SU-DHL-6 (cell line): ENCODE measurements around the gene EPB41.
"Not testable (repeated sequence)": the region's sequence is repeated elsewhere in the genome, so short reads cannot be mapped to it uniquely, and the experiment has no call there.

Experiments used
- H2AFZ ChIP-seq: fragments of 200-600 bp; sonication (generic); 2 replicates; pipeline ENCODE4 v1.6.1; 2014; ENCODE audit warnings: low read depth, mild to moderate bottlenecking, moderate library complexity, mixed read lengths, antibody characterized with exemption, low read length; ENCODE audit not compliant: severe bottlenecking
- H3F3A ChIP-seq: fragments of 200-600 bp; shearing (Covaris generic); 2 replicates; pipeline ENCODE4 v1.6.0; 2016; ENCODE audit warnings: antibody characterized with exemption, mild to moderate bottlenecking; ENCODE audit not compliant: insufficient read depth
- H3K27ac ChIP-seq: fragments of 200-600 bp; sonication (generic); 2 replicates; pipeline ENCODE4 v1.5.1; 2016; ENCODE audit warnings: low read depth, mild to moderate bottlenecking, low read length, moderate library complexity, mixed read lengths
- H3K27me3 ChIP-seq: fragments of 200-600 bp; sonication (generic), shearing (Covaris generic); 2 replicates; pipeline ENCODE4 v1.6.0; 2014; ENCODE audit warnings: mild to moderate bottlenecking, low read length
- H3K36me3 ChIP-seq: fragments of 200-600 bp; sonication (generic); 2 replicates; pipeline ENCODE4 v1.6.1; 2014; ENCODE audit warnings: mild to moderate bottlenecking, low read length, mixed read lengths
- H3K4me2 ChIP-seq: fragments of 300-600, 200-600 bp; shearing (Covaris generic), sonication (generic); 2 replicates; pipeline ENCODE4 v1.6.0; 2014; ENCODE audit warnings: low read length, low read depth, mild to moderate bottlenecking; ENCODE audit not compliant: poor library complexity, severe bottlenecking
- H3K4me3 ChIP-seq: fragments of 200-600 bp; sonication (generic); 2 replicates; pipeline ENCODE4 v1.5.1; 2014; ENCODE audit warnings: antibody characterized with exemption, low read length, mild to moderate bottlenecking, mixed read lengths; ENCODE audit not compliant: insufficient read depth, poor library complexity, severe bottlenecking
- H3K79me2 ChIP-seq: fragments of 200-600 bp; sonication (generic); 2 replicates; pipeline ENCODE4 v1.6.1; 2014; ENCODE audit warnings: mild to moderate bottlenecking, low read length, moderate library complexity; ENCODE audit not compliant: insufficient read depth
- H3K9ac ChIP-seq: fragments of 200-600 bp; sonication (generic); 2 replicates; pipeline ENCODE4 v1.7.0; 2014; ENCODE audit warnings: mild to moderate bottlenecking, low read length
- H3K9me2 ChIP-seq: fragments of 200-600 bp; sonication (generic); replicated peaks from 2 replicates; pipeline ENCODE4 v1.6.1; 2014; ENCODE audit warnings: low read length; ENCODE audit not compliant: insufficient read depth
- H3K9me3 ChIP-seq: fragments of 200-600 bp; sonication (generic); 2 replicates; pipeline ENCODE4 v1.6.1; 2014; ENCODE audit warnings: low read length, mixed read lengths; ENCODE audit not compliant: insufficient read depth
- H4K20me1 ChIP-seq: fragments of 200-600 bp; sonication (generic); 2 replicates; pipeline ENCODE4 v1.6.1; 2014; ENCODE audit warnings: low read depth, mild to moderate bottlenecking, antibody characterized with exemption, low read length, moderate library complexity, mixed read lengths
- CTCF ChIP-seq: fragments of 200-600 bp; sonication (generic); IDR thresholded peaks from one replicate; pipeline ENCODE4 v1.5.1; 2017; ENCODE audit warnings: antibody characterized with exemption, mild to moderate bottlenecking, low read length, moderate library complexity; ENCODE audit not compliant: insufficient read depth, poor library complexity, severe bottlenecking
- EZH2phosphoT487 ChIP-seq: fragments of 200-600 bp; sonication (generic), shearing (Covaris generic); conservative IDR thresholded peaks from 2 replicates; pipeline ENCODE4 v1.6.1; 2018; ENCODE audit warnings: mild to moderate bottlenecking, antibody characterized with exemption, low read length, moderate library complexity, mixed read lengths

EPB41 gene

GRCh38 chr1:28936528-28936927 lies 22.2 kb downstream of the EPB41 start:
- Histone ChIP-seq H3K79me2 (peaks cover 99% of the 10 kb centered on the region), H3K27ac (no peak overlapping the region), H3F3A (peaks cover 8% of the 10 kb centered on the region), H3K9ac (no peak overlapping the region), H3K36me3 (no peaks in the 10 kb centered on the region), H4K20me1 (peaks cover 34% of the 10 kb centered on the region), H3K9me3 (no peaks in the 10 kb centered on the region), H3K4me3 (no peak overlapping the region), H3K27me3 (no peaks in the 10 kb centered on the region), H3K4me2 (no peak overlapping the region), H2AFZ (no peak overlapping the region), H3K9me2 (no peaks in the 10 kb centered on the region)
- TF ChIP-seq EZH2phosphoT487 (no peak), CTCF (no peak)

- not testable (repeated sequence) for H3F3A ChIP-seq, H3K9ac ChIP-seq, H3K9me3 ChIP-seq, H3K4me2 ChIP-seq, H3K27me3 ChIP-seq, H3K27ac ChIP-seq, H3K9me2 ChIP-seq, H2AFZ ChIP-seq, H3K36me3 ChIP-seq, H3K4me3 ChIP-seq
- Histone ChIP-seq H4K20me1 (0 out of 2 replicates have a peak, but pooled peaks cover 11% of the 10 kb centered on the region), H3K79me2 (peaks cover 87% of the 10 kb centered on the region)
Measured at GRCh38 chr1:28943581-28943980, 29.2 kb downstream of the EPB41 start.

- no peaks in the 10 kb centered on the region for H3K9me3 ChIP-seq
- H3K27ac ChIP-seq, result no peak overlapping the region
- H3K9ac ChIP-seq, result no peak overlapping the region
- H3K4me3 ChIP-seq, result no peak overlapping the region
- no peak overlapping the region for H2AFZ ChIP-seq
- no peak for TF ChIP-seq EZH2phosphoT487
- no peak for TF ChIP-seq CTCF
- no peaks in the 10 kb centered on the region for H3K9me2 ChIP-seq
- H3F3A ChIP-seq, result no peaks in the 10 kb centered on the region
- no peaks in the 10 kb centered on the region for H3K36me3 ChIP-seq
- peaks cover 16% of the 10 kb centered on the region; the same call in 1 of the 2 replicates for H4K20me1 ChIP-seq
- H3K27me3 ChIP-seq, result no peaks in the 10 kb centered on the region
- H3K4me2 ChIP-seq, result no peak overlapping the region
- H3K79me2 ChIP-seq, result peaks cover 94% of the 10 kb centered on the region
Measured at GRCh38 chr1:28950006-28950405, 35.6 kb downstream of the EPB41 start.

- H2AFZ ChIP-seq, result no peak overlapping the region
- H3K27ac ChIP-seq, result no peak overlapping the region
- no peaks in the 10 kb centered on the region for H3K36me3 ChIP-seq
- H3K9me3 ChIP-seq, result no peaks in the 10 kb centered on the region
- no peaks in the 10 kb centered on the region for H3K27me3 ChIP-seq
- peaks cover 94% of the 10 kb centered on the region for H3K79me2 ChIP-seq
- H3K4me3 ChIP-seq, result no peak overlapping the region
- H3K4me2 ChIP-seq, result no peak overlapping the region
- H3K9ac ChIP-seq, result no peak overlapping the region
- TF ChIP-seq CTCF (no peak), EZH2phosphoT487 (no peak)
- H4K20me1 ChIP-seq, result peaks cover 15% of the 10 kb centered on the region; the same call in 1 of the 2 replicates
- H3F3A ChIP-seq, result no peaks in the 10 kb centered on the region
- no peaks in the 10 kb centered on the region for H3K9me2 ChIP-seq
Measured at GRCh38 chr1:28950449-28950848, 36.1 kb downstream of the EPB41 start.
